ENCODE results near the gene TBL1XR1. TPM values are rescaled to one million over a fixed set of nuclear protein-coding genes. Genes with fewer than 3 reads are reported as not detected.

The TBL1XR1 gene
- total RNA-seq, 1 experiment from 2014 or later = 127 TPM

GRCh38 chr3:177212756-177213155 lies 15.5 kb upstream of the TBL1XR1 start:
- Mint-ChIP-seq H3K27me3 (ENCODE audit: insufficient read depth, unreplicated experiment) (no peaks in the 10 kb centered on the region), H3K27ac (ENCODE audit: unreplicated experiment) (peak overlapping the region; percentile 74), H3K9me3 (ENCODE audit: unreplicated experiment) (no peaks in the 10 kb centered on the region), H3K4me1 (ENCODE audit: low read depth, unreplicated experiment) (peaks cover 12% of the 10 kb centered on the region), H3K4me3 (ENCODE audit: unreplicated experiment) (no peak overlapping the region), H3K36me3 (ENCODE audit: insufficient read depth, unreplicated experiment) (no peaks in the 10 kb centered on the region)
- Histone ChIP-seq H3K4me1 (peaks cover 25% of the 10 kb centered on the region), H3K36me3 (ENCODE audit: control insufficient read depth, insufficient read depth, low read length) (no peaks in the 10 kb centered on the region), H3K4me3 (ENCODE audit: low read depth, low read length) (no peak overlapping the region), H3K27me3 (replicated peaks; ENCODE audit: control insufficient read depth, insufficient read depth, low read length) (no peaks in the 10 kb centered on the region), H3K9me3 (no peaks in the 10 kb centered on the region)
- TF ChIP-seq CTCF (IDR thresholded peaks at IDR 0.05; ENCODE audit: insufficient read depth in 1 of 2, low read depth in 1 of 2, low read length in 1 of 2, severe bottlenecking in 1 of 2, unreplicated experiment in 1 of 2) = no peak
- intact Hi-C loops (cut with micrococcal nuclease; ENCODE audit: unreplicated experiment) = no loop called here
- BruUV-seq (replicated peaks) = no TSS peak
- CTCF ChIA-PET = no interaction called here
- POLR2A ChIA-PET = no interaction called here
- no peak for DNase-seq

- DNase-seq = no peak
- Histone ChIP-seq H3K9me3 (no peaks in the 10 kb centered on the region), H3K4me3 (ENCODE audit: low read depth, low read length) (no peak overlapping the region), H3K36me3 (ENCODE audit: control insufficient read depth, insufficient read depth, low read length) (no peaks in the 10 kb centered on the region), H3K4me1 (peaks cover 25% of the 10 kb centered on the region), H3K27me3 (replicated peaks; ENCODE audit: control insufficient read depth, insufficient read depth, low read length) (no peaks in the 10 kb centered on the region)
- BruUV-seq (replicated peaks) = no TSS peak
- Mint-ChIP-seq H3K27me3 (ENCODE audit: insufficient read depth, unreplicated experiment) (no peaks in the 10 kb centered on the region), H3K27ac (ENCODE audit: unreplicated experiment) (no peak overlapping the region), H3K9me3 (ENCODE audit: unreplicated experiment) (no peaks in the 10 kb centered on the region), H3K4me3 (ENCODE audit: unreplicated experiment) (no peak overlapping the region), H3K4me1 (ENCODE audit: low read depth, unreplicated experiment) (peaks cover 12% of the 10 kb centered on the region), H3K36me3 (ENCODE audit: insufficient read depth, unreplicated experiment) (no peaks in the 10 kb centered on the region)
- intact Hi-C loops (cut with micrococcal nuclease; ENCODE audit: unreplicated experiment) = no loop called here
- ChIA-PET CTCF (no interaction called here), POLR2A (no interaction called here)
- no peak for TF ChIP-seq CTCF (IDR thresholded peaks at IDR 0.05; ENCODE audit: insufficient read depth in 1 of 2, low read depth in 1 of 2, low read length in 1 of 2, severe bottlenecking in 1 of 2, unreplicated experiment in 1 of 2)
Measured at GRCh38 chr3:177212278-177212610, 15.0 kb upstream of the TBL1XR1 start.

- H3K27me3 Mint-ChIP-seq (ENCODE audit: insufficient read depth, unreplicated experiment) = no peaks in the 10 kb centered on the region
- BruUV-seq (replicated peaks) = no TSS peak
Measured at GRCh38 chr3:177211503-177212277, 14.4 kb upstream of the TBL1XR1 start.

More at GRCh38 chr3:177211503-177212277, 14.4 kb upstream of the TBL1XR1 start:
- Mint-ChIP-seq H3K4me3 (ENCODE audit: unreplicated experiment) (no peak overlapping the region), H3K9me3 (ENCODE audit: unreplicated experiment) (no peaks in the 10 kb centered on the region), H3K36me3 (ENCODE audit: insufficient read depth, unreplicated experiment) (no peaks in the 10 kb centered on the region), H3K27ac (ENCODE audit: unreplicated experiment) (no peak overlapping the region), H3K4me1 (ENCODE audit: low read depth, unreplicated experiment) (peaks cover 12% of the 10 kb centered on the region)
- DNase-seq = no peak
- Histone ChIP-seq H3K27me3 (replicated peaks; ENCODE audit: control insufficient read depth, insufficient read depth, low read length) (no peaks in the 10 kb centered on the region), H3K4me3 (ENCODE audit: low read depth, low read length) (no peak overlapping the region), H3K36me3 (ENCODE audit: control insufficient read depth, insufficient read depth, low read length) (no peaks in the 10 kb centered on the region), H3K4me1 (peaks cover 25% of the 10 kb centered on the region), H3K9me3 (no peaks in the 10 kb centered on the region)
- POLR2A ChIA-PET = no interaction called here
- intact Hi-C loops (cut with micrococcal nuclease; ENCODE audit: unreplicated experiment) = no loop called here
- CTCF ChIA-PET = no interaction called here
- no peak for TF ChIP-seq CTCF (IDR thresholded peaks at IDR 0.05; ENCODE audit: insufficient read depth in 1 of 2, low read depth in 1 of 2, low read length in 1 of 2, severe bottlenecking in 1 of 2, unreplicated experiment in 1 of 2)
